Measurements from ENCODE around the gene KRTAP20-4.

- TF ChIP-seq CTCF (conservative IDR thresholded peaks at IDR 0.05; ENCODE audit: low read length) = no peak
- no peak for TF ChIP-seq EZH2phosphoT487 (IDR thresholded peaks at IDR 0.05; ENCODE audit: borderline replicate concordance)
Measured at GRCh38 chr21:30620522-30620921, at the start of gene KRTAP20-4.

Measured in Loucy (cell line).